Raji (cell line): ENCODE results near the gene RARRES1.

Source experiments
- POLR2A ChIP-seq: IDR thresholded peaks from 2 replicates; pipeline ENCODE4 v1.6.1; 2011; ENCODE audit warnings: low read depth, low read length, control low read depth; ENCODE audit not compliant: insufficient read depth

RARRES1 gene

GRCh38 chr3:158727206-158728060 is 4.8 kb downstream of the RARRES1 start:
- no peak for TF ChIP-seq POLR2A

DNA sequence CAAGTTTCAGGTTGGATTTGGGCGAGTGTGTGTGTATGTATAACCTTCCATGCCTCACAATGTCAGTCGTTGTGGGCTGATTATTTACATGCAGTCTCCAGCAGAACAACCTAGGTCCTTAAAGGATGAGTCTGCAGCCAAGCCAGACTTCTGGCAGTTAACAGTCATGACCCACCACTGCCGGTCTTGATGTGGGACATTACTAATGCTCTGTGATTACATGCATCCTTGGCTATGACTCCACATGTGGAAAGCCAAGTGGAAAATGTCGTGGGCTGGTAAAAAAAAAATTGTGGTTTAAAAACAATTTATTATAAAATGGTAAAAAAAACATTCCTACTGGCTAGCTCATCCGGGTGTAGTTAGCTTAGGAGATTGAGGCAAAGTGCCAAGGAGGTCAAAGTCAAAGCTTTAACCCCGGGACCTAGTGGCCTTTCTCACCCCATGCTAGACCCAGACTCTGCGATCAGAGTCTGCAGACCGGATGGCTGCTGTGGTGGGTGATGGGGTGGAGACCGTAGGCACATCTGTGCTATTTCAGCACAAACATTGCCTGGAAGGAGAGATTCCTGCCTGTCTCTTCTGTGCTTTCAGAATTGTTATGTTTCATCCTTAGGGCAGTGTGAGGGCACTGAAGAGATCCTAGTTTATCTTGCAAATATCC is 6.8 kb downstream of the RARRES1 start:
- no peak for TF ChIP-seq POLR2A

GRCh38 chr3:158723991-158724390 is 8.3 kb downstream of the RARRES1 start:
- TF ChIP-seq POLR2A: no peak

GRCh38 chr3:158722108-158722507 is 10.1 kb downstream of the RARRES1 start:
- no peak for TF ChIP-seq POLR2A

DNA sequence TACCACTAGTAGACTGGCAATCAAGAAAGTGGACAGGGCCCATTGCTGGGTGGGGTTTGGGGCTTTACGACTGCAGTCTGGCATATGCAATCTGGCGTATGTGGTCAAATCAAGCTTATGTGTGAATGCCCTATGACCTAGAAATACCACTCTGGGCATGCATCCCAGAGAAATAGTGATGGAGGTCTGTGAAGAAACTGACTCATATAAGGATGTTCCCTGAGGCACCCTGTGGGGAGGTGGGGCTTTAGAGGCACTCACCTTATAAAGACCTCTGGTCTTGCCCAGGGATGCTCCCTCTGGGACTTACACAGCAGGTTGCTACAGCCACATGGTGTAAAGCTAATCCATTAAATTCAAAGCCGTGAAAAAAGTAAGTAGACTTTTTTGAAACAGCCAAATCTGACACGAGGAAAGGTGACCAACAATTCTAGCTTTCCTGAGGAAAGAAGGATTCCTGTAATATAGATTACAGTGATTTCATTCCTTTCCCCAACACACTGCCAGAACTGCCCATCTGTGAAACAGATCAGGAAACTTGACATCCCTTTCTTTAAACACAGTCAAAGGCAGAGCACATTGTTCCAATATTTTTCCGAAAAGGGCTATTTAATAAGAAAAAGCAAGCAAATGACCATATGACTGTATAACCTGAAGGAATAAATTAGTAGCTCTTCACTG is 13.6 kb downstream of the RARRES1 start:
- TF ChIP-seq POLR2A: no peak

DNA sequence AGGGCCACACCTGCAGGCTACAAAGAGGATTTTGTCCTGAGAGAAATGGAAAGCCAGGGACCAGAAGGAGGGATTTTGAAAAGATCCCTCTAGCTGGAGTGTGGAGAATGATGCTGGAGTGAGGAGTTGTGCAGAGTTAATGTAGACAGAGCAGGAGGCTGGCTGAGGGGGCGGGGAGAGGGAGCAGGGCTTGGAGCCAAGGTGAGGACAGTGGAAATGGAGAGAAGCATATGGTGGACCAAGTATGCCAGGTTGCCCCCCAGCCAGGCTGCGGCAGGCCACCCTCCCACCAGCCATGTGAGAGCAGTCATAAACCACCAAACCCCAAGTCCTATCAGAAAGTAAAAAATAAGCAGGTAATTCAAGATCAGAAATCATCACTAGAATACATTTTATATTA is 14.7 kb downstream of the RARRES1 start:
- no peak for TF ChIP-seq POLR2A

- TF ChIP-seq POLR2A: no peak
These were observed 19.2 kb downstream of the RARRES1 start for GRCh38 chr3:158713094-158713499.

DNA sequence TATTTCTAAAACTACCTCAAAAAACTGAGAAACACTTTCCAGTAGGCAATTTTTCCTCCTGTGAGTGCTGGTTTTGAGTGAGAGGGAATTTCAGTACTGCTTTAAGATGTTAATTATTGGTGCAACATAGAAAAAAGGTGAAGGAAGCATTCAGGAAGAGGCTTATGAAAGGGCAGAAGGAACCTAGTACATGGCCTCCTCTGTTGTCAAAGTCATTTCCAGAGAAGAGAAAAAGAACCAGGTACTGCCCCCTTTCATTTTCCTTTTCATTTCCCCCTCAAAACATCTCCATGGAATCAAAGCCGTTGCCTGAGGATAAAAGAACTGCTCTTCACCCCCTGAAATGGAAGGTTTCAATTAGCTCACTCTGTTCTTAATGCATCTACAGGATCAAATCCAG is 19.8 kb downstream of the RARRES1 start:
- TF ChIP-seq POLR2A: no peak

DNA sequence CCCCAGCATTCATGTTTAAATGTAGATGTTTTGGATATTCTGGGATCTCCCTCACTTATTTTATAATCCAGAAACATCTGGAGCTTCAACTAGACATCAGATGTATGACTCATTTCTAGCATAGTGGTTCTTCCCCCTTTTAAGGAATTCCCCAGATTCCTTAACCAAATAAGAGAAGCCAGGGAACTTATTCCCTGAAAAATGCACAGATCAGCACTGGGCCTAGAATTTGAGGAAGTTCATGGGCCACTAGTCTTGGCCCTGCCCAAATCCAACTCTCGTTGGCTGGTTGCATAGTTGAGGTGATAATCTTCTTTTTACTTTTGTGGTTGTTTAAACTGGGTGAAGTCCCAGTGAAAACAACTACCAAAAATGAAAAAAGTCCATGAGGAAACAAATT is 20.4 kb downstream of the RARRES1 start:
- TF ChIP-seq POLR2A: no peak

GRCh38 chr3:158710601-158711000 is 21.7 kb downstream of the RARRES1 start:
- no peak for TF ChIP-seq POLR2A

DNA sequence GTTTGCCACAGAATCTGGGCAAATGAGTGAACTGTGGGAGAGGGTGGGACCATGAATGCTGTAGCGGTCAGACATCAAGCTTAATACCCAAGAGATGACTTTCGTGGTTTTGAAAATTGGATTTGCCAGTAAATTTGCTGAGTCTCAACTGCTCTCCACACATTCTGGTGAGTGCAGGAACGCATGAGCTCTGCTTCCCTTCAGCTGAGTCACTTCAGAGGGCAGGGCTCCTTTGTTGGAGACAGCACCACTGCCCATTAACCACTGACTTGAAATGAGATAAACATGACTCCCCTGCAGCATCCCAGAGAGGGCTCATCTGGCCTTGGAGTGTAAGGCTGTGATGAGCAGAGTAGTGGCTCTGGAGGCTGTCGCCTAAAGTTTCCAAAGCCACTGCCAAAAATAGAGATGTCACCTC is 22.6 kb downstream of the RARRES1 start:
- no peak for TF ChIP-seq POLR2A

DNA sequence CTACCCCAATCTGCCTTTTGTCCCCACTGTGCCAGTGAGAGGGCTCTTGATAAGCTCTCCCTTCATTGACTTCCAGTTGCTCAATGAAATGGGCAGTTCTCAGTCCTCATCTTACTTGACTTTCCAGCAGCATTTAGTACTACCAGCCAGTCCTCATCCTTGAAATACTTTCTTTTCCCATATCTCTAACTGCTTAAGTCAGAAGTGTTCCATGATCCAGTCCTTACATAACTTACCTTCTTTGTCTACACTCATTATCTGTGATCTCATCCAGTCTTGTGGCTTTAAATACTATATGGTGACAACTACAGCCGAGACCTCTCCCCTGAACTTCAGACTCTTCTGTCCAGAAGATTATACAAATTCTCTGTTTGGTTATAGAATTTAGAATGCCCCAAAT is 28.7 kb downstream of the RARRES1 start:
- TF ChIP-seq POLR2A: no peak

- no peak for TF ChIP-seq POLR2A
These were observed 29.3 kb downstream of the RARRES1 start for GRCh38 chr3:158702815-158703481.

GRCh38 chr3:158701420-158702065 is 30.7 kb downstream of the RARRES1 start:
- TF ChIP-seq POLR2A: no peak

DNA sequence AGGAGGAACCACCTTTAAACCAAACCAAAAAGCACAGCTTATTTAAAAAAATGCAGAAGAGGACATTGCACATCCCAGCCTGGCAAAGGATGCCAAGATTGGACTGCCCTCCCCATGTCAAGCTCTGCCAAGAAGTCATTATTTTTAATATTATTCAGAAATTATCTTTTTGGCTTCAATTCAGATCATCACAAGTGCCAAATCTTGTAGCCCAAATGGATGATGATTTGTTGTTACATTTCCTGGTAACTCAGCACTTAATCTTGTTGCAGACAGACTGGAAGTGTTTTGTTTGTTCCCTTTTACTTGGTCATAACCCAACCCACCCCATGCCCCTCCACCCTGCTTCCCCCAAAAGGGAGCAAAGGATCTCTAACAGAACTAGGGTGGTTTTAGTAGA is 31.7 kb downstream of the RARRES1 start:
- TF ChIP-seq POLR2A: no peak
